Colonic mucosa (tissue), 4 donors: ENCODE data around the gene ASB10. TPM values are rescaled to one million over a fixed set of nuclear protein-coding genes. Genes with fewer than 3 reads are reported as not detected.

Source experiments
- DNase-seq: peaks from one replicate; pipeline ENCODE4 v3.0.0-alpha.2; 2020
- H3K27ac ChIP-seq: fragments of 200-600 bp; one replicate; pipeline ENCODE4 v1.8.0; 2021
- H3K27me3 ChIP-seq: fragments of 200-600 bp; one replicate; pipeline ENCODE4 v1.8.0; 2021
- H3K36me3 ChIP-seq: fragments of 200-600 bp; one replicate; pipeline ENCODE4 v1.8.0; 2021
- H3K4me1 ChIP-seq: fragments of 200-600 bp; one replicate; pipeline ENCODE4 v1.8.0; 2021; ENCODE audit warnings: mild to moderate bottlenecking
- H3K4me3 ChIP-seq: fragments of 200-600 bp; one replicate; pipeline ENCODE4 v1.8.0; 2021
- H3K9ac ChIP-seq, 2 donors: one replicate each; pipeline ENCODE4 v1.7.0; 2013; ENCODE audit warnings: control low read depth in 2 of 2, low read depth in 2 of 2, low read length in 2 of 2
- H3K9me3 ChIP-seq: fragments of 200-600 bp; one replicate; pipeline ENCODE4 v1.8.0; 2021
- CTCF ChIP-seq: fragments of 200-600 bp; IDR thresholded peaks from one replicate; pipeline ENCODE4 v1.8.0; 2022; ENCODE audit warnings: antibody characterized with exemption, mild to moderate bottlenecking
- intact Hi-C: fragments of 100-400 bp; cut with DNase I; formaldehyde crosslinking; loops from one replicate; pipeline ENCODE4 v1.14.1; 2022
- total RNA-seq, 2 donors: library from RNA; stranded (reverse); fragmentation: NEBNext Ultra II Directional in 1 of 2; extraction: Animal tissue kit (Norgen Biotek cat#: 25700) in 1 of 2; gene quantifications; one replicate each; pipeline ENCODE4 v1.2.1, GENCODE V29; 2021
- donor health status: healthy.
- donor health status: DM: no; HTN: no; CAD: no.
- donor health status: DM: no; HTN: no; CAD: no.

The ASB10 gene
- total RNA-seq, 2 donors from 2014 or later: not detected

DNA sequence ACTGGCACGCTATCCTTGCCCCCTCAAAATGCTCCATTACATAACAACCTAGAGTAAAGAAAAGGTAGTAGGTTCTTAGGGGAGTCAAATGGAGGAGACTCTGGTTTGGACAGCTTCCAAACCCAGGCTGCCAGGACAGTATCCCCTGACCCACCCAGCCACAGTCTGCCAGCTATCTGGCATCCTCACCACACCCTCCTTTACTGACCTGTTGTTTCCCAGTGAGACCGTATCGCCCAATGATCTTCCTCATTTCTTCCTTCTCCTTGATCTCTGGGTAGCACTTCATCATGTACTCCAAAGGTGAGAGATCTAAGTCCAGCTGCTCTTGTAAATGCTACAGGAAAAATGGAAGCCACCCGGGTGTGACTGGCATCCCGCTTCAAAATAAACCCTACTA, 28.3 kb upstream of the ASB10 start:
- H3K36me3 ChIP-seq: peaks cover 14% of the 10 kb centered on the region
- H3K4me1 ChIP-seq: no peaks in the 10 kb centered on the region
- no peak overlapping the region for H3K9ac ChIP-seq
- no peak overlapping the region for H3K4me3 ChIP-seq
- no peak overlapping the region for H3K27ac ChIP-seq
- intact Hi-C loops: no loop called here
- no peaks in the 10 kb centered on the region for H3K9me3 ChIP-seq
- peak; percentile 44 for DNase-seq
- H3K27me3 ChIP-seq: no peaks in the 10 kb centered on the region
- TF ChIP-seq CTCF: no peak

GRCh38 chr7:151213826-151214225, 26.8 kb upstream of the ASB10 start:
- H3K9me3 ChIP-seq: no peaks in the 10 kb centered on the region
- no peaks in the 10 kb centered on the region for H3K4me1 ChIP-seq
- intact Hi-C loops: no loop called here
- no peak for TF ChIP-seq CTCF
- H3K36me3 ChIP-seq: peaks cover 14% of the 10 kb centered on the region
- DNase-seq: no peak
- H3K27ac ChIP-seq: no peak overlapping the region
- H3K9ac ChIP-seq: no peak overlapping the region
- no peak overlapping the region for H3K4me3 ChIP-seq
- H3K27me3 ChIP-seq: no peaks in the 10 kb centered on the region

DNA sequence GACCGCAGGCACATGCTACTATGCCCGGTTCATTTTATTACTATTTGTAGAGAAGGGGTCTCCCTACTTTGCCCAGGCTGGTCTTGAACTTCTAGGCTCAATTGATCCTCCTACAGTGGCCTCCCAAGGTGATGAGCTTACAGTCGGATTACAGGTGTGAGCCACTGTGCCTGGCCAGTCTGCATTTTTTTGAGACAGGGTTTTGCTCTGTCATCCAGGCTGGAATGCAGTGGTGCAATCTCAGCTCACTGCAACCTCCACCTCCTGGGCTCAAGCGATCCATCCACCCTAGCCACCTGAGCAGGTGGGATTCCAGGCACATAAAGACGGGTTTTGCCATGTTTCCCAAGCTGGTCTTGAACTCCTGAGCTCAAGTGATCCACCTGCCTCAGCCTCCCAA, 25.6 kb upstream of the ASB10 start:
- H3K9me3 ChIP-seq: no peaks in the 10 kb centered on the region
- peaks cover 14% of the 10 kb centered on the region for H3K36me3 ChIP-seq
- intact Hi-C loops: no loop called here
- H3K27me3 ChIP-seq: no peaks in the 10 kb centered on the region
- H3K9ac ChIP-seq: no peak overlapping the region
- no peak overlapping the region for H3K4me3 ChIP-seq
- DNase-seq: no peak
- no peaks in the 10 kb centered on the region for H3K4me1 ChIP-seq
- H3K27ac ChIP-seq: no peak overlapping the region
- no peak for TF ChIP-seq CTCF

DNA sequence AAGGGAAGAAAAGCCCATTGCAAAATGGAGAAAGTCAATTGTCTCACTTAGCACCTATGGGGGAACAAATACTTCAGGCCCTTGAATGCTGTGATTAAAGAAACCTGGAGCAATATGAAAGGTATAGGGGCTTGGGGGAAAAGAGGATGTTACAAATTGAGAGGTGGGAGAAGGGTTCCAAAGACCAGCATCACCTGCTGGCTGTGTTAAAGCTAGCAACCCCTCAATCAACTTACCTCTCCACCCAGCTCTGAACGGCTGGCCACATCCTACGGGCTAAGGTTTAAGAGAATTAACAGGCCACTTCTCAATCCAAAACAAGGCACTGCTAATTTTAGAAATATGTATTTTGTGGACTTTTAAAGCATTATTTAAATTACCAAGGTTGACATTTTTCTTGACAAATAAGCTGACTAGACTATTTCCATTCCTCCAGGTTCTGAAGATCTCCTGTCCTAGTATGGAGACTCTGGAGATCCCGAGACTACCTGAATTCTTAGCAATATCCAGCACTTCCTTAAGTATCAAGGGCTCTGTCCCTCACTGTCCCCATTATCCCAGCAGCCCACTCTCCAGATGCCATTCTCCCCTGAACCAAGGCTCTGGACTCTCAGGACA, 24.2 kb upstream of the ASB10 start:
- DNase-seq: no peak
- Histone ChIP-seq H3K36me3 (peaks cover 9% of the 10 kb centered on the region), H3K9me3 (no peaks in the 10 kb centered on the region), H3K27ac (no peak overlapping the region), H3K4me1 (no peaks in the 10 kb centered on the region), H3K9ac (no peak overlapping the region), H3K27me3 (no peaks in the 10 kb centered on the region), H3K4me3 (no peak overlapping the region)
- no peak for TF ChIP-seq CTCF
- intact Hi-C loops: no loop called here

DNA sequence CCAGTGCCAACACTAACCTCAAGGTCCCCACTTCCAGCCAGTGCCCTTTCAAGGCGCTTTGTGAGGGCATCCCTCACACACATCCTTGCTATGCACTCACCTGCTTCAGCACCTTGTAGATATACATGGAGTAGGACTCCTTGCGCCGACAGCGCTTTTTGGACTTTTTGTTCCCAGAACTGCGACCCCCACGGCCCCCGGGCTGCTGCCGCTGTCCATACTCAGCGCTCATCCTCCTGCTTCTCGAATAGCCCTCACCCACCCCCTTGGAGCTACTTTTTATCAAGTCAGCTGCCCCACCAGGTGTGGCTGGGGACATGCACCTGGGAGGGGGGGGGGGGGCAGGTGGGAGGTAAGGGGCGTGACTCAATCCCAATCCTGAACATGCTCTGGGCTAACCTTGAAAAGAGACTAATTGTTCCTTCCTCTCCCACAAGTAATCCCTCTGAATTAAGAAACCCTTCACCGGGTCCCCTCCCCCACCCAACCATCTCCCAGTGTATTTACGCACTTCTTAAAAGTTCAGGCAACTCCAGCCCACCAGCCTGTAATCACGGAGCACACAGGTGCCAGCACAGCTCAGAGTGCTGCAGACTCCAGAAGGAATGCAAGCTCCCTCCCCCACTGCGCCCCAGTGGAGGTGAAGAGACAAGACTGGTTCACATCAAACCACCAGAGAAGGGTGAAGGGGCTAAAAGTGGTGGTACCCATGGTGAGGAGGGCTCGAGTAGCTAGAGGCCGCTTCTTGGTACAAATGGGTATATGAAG, 23.2 kb upstream of the ASB10 start, which contains the start of gene H2BK1:
Gene H2BK1, minus strand, starts transcription at position 402 of the 768 bp plus-strand sequence. Its CDS starts 170 bp downstream, at position 232.
- TF ChIP-seq CTCF: no peak
- Histone ChIP-seq H3K9ac (no peak within 1 kb of the TSS), H3K9me3 (no peaks in the 10 kb centered on the region), H3K36me3 (peaks cover under 1% of the 10 kb centered on the region), H3K4me1 (no peaks in the 10 kb centered on the region), H3K4me3 (no peak within 1 kb of the TSS), H3K27ac (no peak within 1 kb of the TSS), H3K27me3 (no peaks in the 10 kb centered on the region)
- intact Hi-C loops: no loop called here
- DNase-seq: no peak
